Neural cell (in vitro differentiated cells): ENCODE measurements around the gene M1AP.

Source experiments
- CTCF ChIP-seq: fragments of 450-650 bp; IDR thresholded peaks from 2 replicates; pipeline ENCODE4 v1.5.1; 2014; ENCODE audit warnings: antibody characterized with exemption, mild to moderate bottlenecking, moderate library complexity; ENCODE audit not compliant: poor library complexity, severe bottlenecking
- EZH2 ChIP-seq: fragments of 200-600, 300-800 bp; shearing (Covaris generic), sonication (generic); IDR thresholded peaks from 2 replicates; pipeline ENCODE4 v1.6.1; 2014; ENCODE audit warnings: antibody characterized with exemption, low read length, borderline replicate concordance, mild to moderate bottlenecking; ENCODE audit not compliant: insufficient read depth, poor library complexity, severe bottlenecking
- TAF1 ChIP-seq: IDR thresholded peaks from 2 replicates; pipeline ENCODE4 v1.6.1; 2012; ENCODE audit warnings: low read depth

GRCh38 chr2:74512744-74513604, 135.2 kb downstream of the M1AP start:
- TF ChIP-seq CTCF, result no peak
- no peak for TF ChIP-seq EZH2
- no peak for TF ChIP-seq TAF1
